ENCODE data around the gene LAYN. TPM values are rescaled to one million over a fixed set of nuclear protein-coding genes. Genes with fewer than 3 reads are reported as not detected.

The LAYN gene
- total RNA-seq, 2 experiments from 2014 or later: 5.6 to 40.1 TPM

DNA sequence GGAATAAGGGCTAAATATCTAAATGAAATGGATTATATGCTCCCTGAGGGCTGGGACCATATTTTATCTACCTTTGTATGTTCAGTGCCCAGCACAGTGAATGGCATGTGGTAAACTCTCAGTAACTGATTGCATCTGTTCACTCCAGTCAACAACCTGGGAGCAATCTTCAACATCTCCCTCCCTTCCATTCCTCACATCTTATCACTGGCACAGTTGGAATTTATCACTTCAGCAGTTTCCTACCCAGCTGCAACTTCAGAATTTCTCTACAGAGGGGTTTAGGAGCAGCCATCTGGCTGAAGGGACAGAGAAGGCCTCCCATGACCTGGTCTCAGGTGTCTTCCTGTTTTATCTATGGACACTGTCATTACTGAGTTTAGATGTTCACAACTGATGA, 52.0 kb downstream of the LAYN start:
- CTCF ChIA-PET: interaction anchor here (0.8 to 1.1 kb wide), 3 partner anchors 9 to 185 kb away, joined by 3 read pairs; no protein-coding TSS in a partner anchor
- ATAC-seq (no peak), DNase-seq (no peak)
- Mint-ChIP-seq H3K36me3 (no peaks in the 10 kb centered on the region), H3K4me3 (no peak overlapping the region), H3K4me1 (no peaks in the 10 kb centered on the region), H3K27me3 (peaks cover 19% of the 10 kb centered on the region), H3K27ac (no peak overlapping the region), H3K9me3 (ENCODE audit: low read depth) (no peaks in the 10 kb centered on the region)

DNA sequence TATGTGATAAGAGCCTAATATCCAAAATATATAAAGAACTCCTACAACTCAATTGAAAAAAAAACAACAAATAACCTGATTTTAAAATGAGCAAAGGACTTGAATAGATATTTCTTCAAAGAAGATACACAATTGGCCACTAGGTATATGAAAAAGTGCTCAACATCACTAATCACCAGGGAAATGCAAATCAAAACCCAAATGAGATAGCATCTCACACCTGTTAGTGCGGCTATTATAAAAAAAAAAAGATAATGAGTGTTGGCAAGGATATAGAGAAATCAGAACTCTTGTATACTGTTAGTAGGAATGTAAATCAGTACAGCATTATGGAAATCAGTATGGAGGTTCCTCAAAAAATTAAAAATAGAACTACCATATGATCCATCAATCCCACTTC, 55.8 kb downstream of the LAYN start:
- no peak for DNase-seq
- Mint-ChIP-seq H3K4me3 (no peak overlapping the region), H3K27ac (no peak overlapping the region), H3K27me3 (peaks cover 19% of the 10 kb centered on the region), H3K9me3 (ENCODE audit: low read depth) (no peaks in the 10 kb centered on the region), H3K4me1 (peaks cover 8% of the 10 kb centered on the region), H3K36me3 (no peaks in the 10 kb centered on the region)
- ATAC-seq: no peak
- CTCF ChIA-PET: interaction anchor here (2.3 kb wide), 1 partner anchor 180 kb away, joined by 14 read pairs; no protein-coding TSS in a partner anchor

GRCh38 chr11:111598148-111598547, 57.6 kb downstream of the LAYN start:
- Mint-ChIP-seq H3K9me3 (ENCODE audit: low read depth) (no peaks in the 10 kb centered on the region), H3K27me3 (peaks cover 19% of the 10 kb centered on the region), H3K4me3 (no peak overlapping the region), H3K27ac (no peak overlapping the region), H3K36me3 (no peaks in the 10 kb centered on the region), H3K4me1 (peaks cover 15% of the 10 kb centered on the region)
- ATAC-seq: no peak
- DNase-seq: no peak
- CTCF ChIA-PET: interaction anchor here (1.5 to 2.3 kb wide), 3 partner anchors 11 to 244 kb away, joined by 5 to 14 read pairs (median 10); no protein-coding TSS in a partner anchor

DNA sequence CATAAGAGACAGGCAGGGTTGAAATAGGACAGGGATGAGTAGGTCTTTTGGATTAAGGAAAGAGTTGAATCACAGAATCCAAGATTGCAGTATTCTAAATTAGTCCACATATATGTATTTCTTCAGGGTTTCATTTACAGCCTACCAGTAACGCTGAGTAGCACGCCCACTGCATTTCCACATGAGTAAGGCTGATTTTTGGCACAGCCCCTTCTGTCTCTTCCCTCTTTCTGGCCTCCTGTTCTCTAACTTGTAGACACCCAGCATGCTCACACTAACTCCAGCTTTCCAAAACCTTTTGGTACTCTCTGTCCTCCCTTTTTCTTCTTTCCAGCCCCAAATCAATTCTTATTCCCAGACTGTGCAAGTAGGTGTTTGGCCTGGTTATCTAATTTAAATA, 58.0 kb downstream of the LAYN start:
- Mint-ChIP-seq H3K9me3 (ENCODE audit: low read depth) (no peaks in the 10 kb centered on the region), H3K27me3 (peaks cover 19% of the 10 kb centered on the region), H3K27ac (no peak overlapping the region), H3K36me3 (no peaks in the 10 kb centered on the region), H3K4me1 (peaks cover 19% of the 10 kb centered on the region), H3K4me3 (no peak overlapping the region)
- DNase-seq (no peak), ATAC-seq (no peak)
- CTCF ChIA-PET: interaction anchor here (1.2 to 2.3 kb wide), 4 partner anchors 12 to 243 kb away, joined by 5 to 14 read pairs (median 8); no protein-coding TSS in a partner anchor

- CTCF ChIA-PET: interaction anchor here (0.9 to 1.4 kb wide), 4 partner anchors 15 to 178 kb away, joined by 3 to 5 read pairs (median 4); no protein-coding TSS in a partner anchor
- peak overlapping the region; percentile 82 for H3K4me3 Mint-ChIP-seq
- H3K9me3 Mint-ChIP-seq (ENCODE audit: low read depth): no peaks in the 10 kb centered on the region
- no peaks in the 10 kb centered on the region for H3K36me3 Mint-ChIP-seq
- ATAC-seq (no peak), DNase-seq (no peak)
- no peaks in the 10 kb centered on the region for H3K27me3 Mint-ChIP-seq
- H3K27ac Mint-ChIP-seq: peak overlapping the region; percentile 84
- peaks cover 31% of the 10 kb centered on the region for H3K4me1 Mint-ChIP-seq
Measured at GRCh38 chr11:111601636-111601978, 61.1 kb downstream of the LAYN start.

GRCh38 chr11:111601979-111602864, 61.7 kb downstream of the LAYN start, which contains the start of gene SIK2:
Gene SIK2, plus strand, starts transcription at chr11:111602449. Its CDS starts 115 bp downstream, at chr11:111602564.
- Mint-ChIP-seq H3K4me1 (peaks cover 31% of the 10 kb centered on the region), H3K4me3 (peak within 1 kb of the TSS; percentile 96), H3K27me3 (no peaks in the 10 kb centered on the region), H3K27ac (peak within 1 kb of the TSS; percentile 91), H3K9me3 (ENCODE audit: low read depth) (no peaks in the 10 kb centered on the region), H3K36me3 (no peaks in the 10 kb centered on the region)
- ATAC-seq: peak; percentile 91
- CTCF ChIA-PET: interaction anchor here (0.9 to 3.1 kb wide), 8 partner anchors 10 to 178 kb away, joined by 3 to 26 read pairs (median 5); no protein-coding TSS in a partner anchor
- peak; percentile 93 for DNase-seq

- Mint-ChIP-seq H3K9me3 (ENCODE audit: low read depth) (no peaks in the 10 kb centered on the region), H3K27ac (peak overlapping the region; percentile 91), H3K36me3 (no peaks in the 10 kb centered on the region), H3K4me3 (peak overlapping the region; percentile 96), H3K27me3 (no peaks in the 10 kb centered on the region), H3K4me1 (peaks cover 28% of the 10 kb centered on the region)
- ATAC-seq (no peak), DNase-seq (peak; percentile 48)
- CTCF ChIA-PET: interaction anchor here (1.1 to 3.1 kb wide), 8 partner anchors 9 to 221 kb away, joined by 3 to 26 read pairs (median 6); partner anchors contain the start of gene PPP2R1B
Measured at GRCh38 chr11:111602865-111603610, 62.5 kb downstream of the LAYN start.

DNA sequence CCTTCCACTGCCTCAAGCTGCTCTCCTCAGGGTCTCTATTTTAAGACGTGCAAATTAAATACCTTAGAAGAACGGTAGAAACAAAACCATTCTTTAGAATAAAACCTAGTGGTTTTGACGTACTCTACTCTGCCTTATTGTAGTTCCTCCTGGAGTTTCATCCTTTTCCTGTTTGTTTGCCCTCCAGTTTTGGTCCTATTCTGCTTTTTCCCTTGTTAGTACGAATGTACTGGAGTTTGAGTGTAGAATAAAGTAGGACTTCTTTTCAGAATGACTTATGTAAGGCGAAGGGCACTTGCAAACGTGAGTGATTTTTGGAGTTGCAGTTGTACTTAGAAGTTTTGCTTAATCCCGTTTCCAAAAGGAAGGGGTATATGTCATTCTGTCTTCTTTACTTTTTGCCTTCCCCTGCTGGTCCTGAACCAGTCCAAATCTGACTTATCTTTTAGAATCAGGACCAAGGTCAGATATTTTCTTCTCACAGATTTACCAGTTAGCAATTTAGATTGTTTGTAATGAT, 63.2 kb downstream of the LAYN start:
- H3K27me3 Mint-ChIP-seq: no peaks in the 10 kb centered on the region

DNA sequence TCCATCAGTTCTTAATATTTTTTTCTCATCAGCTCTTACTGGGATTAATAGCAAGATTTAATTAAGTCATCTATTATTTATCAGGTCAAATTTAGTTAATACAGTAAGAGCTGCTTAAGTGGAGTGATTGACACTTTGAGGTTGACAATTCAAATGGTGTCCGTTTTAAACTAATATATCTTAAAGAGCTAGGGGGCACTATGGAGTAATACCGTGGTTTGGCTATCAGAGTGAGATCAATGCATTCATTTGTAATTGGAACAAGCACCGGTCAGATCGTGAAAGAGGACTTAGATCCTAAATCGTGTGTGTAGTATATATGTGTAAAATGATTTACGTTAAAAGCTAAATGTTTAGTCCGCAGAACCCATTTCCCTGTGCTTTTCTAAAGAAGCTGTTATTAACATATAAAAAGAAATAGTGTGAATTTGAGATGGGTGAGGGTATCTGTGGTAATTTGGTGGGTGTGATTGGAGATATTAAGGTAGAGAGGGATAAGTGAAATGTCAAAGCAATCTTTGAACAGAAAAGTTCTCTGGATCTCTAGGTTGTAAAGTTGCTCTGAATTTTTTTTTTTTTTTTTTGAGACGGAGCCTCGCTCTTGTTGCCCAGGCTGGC, 64.0 kb downstream of the LAYN start:
- Mint-ChIP-seq H3K9me3 (ENCODE audit: low read depth) (no peaks in the 10 kb centered on the region), H3K4me3 (no peak overlapping the region), H3K27me3 (no peaks in the 10 kb centered on the region), H3K36me3 (no peaks in the 10 kb centered on the region), H3K27ac (no peak overlapping the region), H3K4me1 (peaks cover 25% of the 10 kb centered on the region)
- no peak for DNase-seq
- no peak for ATAC-seq
- CTCF ChIA-PET: interaction anchor here (0.7 to 3.1 kb wide), 21 partner anchors 8 to 267 kb away, joined by 3 to 26 read pairs (median 4); partner anchors contain the start of genes ALG9 and PPP2R1B

More for the DNA sequence above, 63.2 kb downstream of the LAYN start:
- no peak for DNase-seq
- Mint-ChIP-seq H3K27ac (peak overlapping the region; percentile 91), H3K4me1 (peaks cover 26% of the 10 kb centered on the region), H3K4me3 (peak overlapping the region; percentile 96), H3K36me3 (no peaks in the 10 kb centered on the region), H3K9me3 (ENCODE audit: low read depth) (no peaks in the 10 kb centered on the region)
- no peak for ATAC-seq
- CTCF ChIA-PET: interaction anchor here (1.0 to 3.1 kb wide), 17 partner anchors 9 to 268 kb away, joined by 3 to 26 read pairs (median 5); partner anchors contain the start of genes ALG9 and PPP2R1B

- DNase-seq (no peak), ATAC-seq (no peak)
- Mint-ChIP-seq H3K36me3 (no peaks in the 10 kb centered on the region), H3K27ac (no peak overlapping the region), H3K4me1 (peaks cover 25% of the 10 kb centered on the region), H3K4me3 (no peak overlapping the region), H3K27me3 (no peaks in the 10 kb centered on the region), H3K9me3 (ENCODE audit: low read depth) (no peaks in the 10 kb centered on the region)
- CTCF ChIA-PET: interaction anchor here (1.7 kb wide), 1 partner anchor 172 kb away, joined by 6 read pairs; no protein-coding TSS in a partner anchor
Measured at GRCh38 chr11:111605681-111606080, 65.2 kb downstream of the LAYN start.

DNA sequence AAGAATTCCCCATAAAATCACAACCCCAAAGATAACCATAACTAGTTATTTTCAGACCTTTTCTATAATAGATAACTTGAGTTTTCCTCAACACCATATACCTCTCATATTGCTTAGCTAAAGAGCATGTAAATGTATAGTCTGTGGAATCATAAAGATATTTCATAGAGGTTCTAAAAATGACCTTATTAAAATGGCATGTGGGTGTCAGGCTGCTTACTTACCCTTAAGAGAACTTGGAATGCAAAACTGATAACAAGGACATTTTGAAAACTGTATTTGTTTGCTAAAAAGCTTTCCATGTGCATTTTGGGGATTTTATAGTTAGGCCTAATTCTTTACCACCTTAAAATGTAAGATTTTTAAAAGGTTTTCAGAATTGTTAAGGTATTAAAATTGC, 66.5 kb downstream of the LAYN start:
- ATAC-seq (no peak), DNase-seq (no peak)
- no peaks in the 10 kb centered on the region for H3K36me3 Mint-ChIP-seq
- CTCF ChIA-PET: interaction anchor here (1.7 kb wide), 1 partner anchor 170 kb away, joined by 6 read pairs; no protein-coding TSS in a partner anchor
- no peak overlapping the region for H3K4me3 Mint-ChIP-seq
- peaks cover 17% of the 10 kb centered on the region for H3K4me1 Mint-ChIP-seq
- H3K27ac Mint-ChIP-seq: no peak overlapping the region
- H3K9me3 Mint-ChIP-seq (ENCODE audit: low read depth): no peaks in the 10 kb centered on the region
- no peaks in the 10 kb centered on the region for H3K27me3 Mint-ChIP-seq

GRCh38 chr11:111607751-111608150, 67.2 kb downstream of the LAYN start:
- Mint-ChIP-seq H3K36me3 (no peaks in the 10 kb centered on the region), H3K4me1 (peaks cover 17% of the 10 kb centered on the region), H3K27ac (no peak overlapping the region), H3K27me3 (no peaks in the 10 kb centered on the region), H3K9me3 (ENCODE audit: low read depth) (no peaks in the 10 kb centered on the region), H3K4me3 (no peak overlapping the region)
- DNase-seq: no peak
- no peak for ATAC-seq
- CTCF ChIA-PET: no interaction called here

All from activated CD8-positive, alpha-beta memory T cell treated with anti-CD3 and anti-CD28 coated beads, Interleukin-2, amount 10 ng/mL, durations not matched to agents 7 days and 5 days (primary cell).